Activated CD4-positive, alpha-beta T cell treated with anti-CD3 and anti-CD28 coated beads for 1 hour (primary cell): ENCODE results near the gene INCA1.
A peak's percentile ranks its signal among the peaks of the same experiment; 100 is the strongest.

Source experiments
- DNase-seq: peaks from one replicate; pipeline ENCODE4 v3.0.0-alpha.2; 2020

Gene INCA1

GRCh38 chr17:4969551-4970173 is 27.7 kb downstream of the INCA1 start:
- no peak for DNase-seq

- no peak for DNase-seq
Observed at GRCh38 chr17:4969047-4969550, 28.2 kb downstream of the INCA1 start.

- DNase-seq, result no peak
Observed at GRCh38 chr17:4968486-4969046, 28.8 kb downstream of the INCA1 start.

- peak; percentile 90 for DNase-seq
Observed at GRCh38 chr17:4967539-4968485, 29.5 kb downstream of the INCA1 start, which contains the start of gene SPAG7. TSS of gene SPAG7 (minus strand) at chr17:4967817. CDS start at chr17:4967804, 13 bp downstream.

GRCh38 chr17:4966844-4967538 is 30.3 kb downstream of the INCA1 start:
- peak; percentile 90 for DNase-seq

- DNase-seq, result no peak
Observed at GRCh38 chr17:4965311-4965986, 31.9 kb downstream of the INCA1 start.

- DNase-seq, result no peak
Observed at GRCh38 chr17:4960279-4960922, 36.9 kb downstream of the INCA1 start.

GRCh38 chr17:4959261-4959965 is 37.9 kb downstream of the INCA1 start:
- no peak for DNase-seq

GRCh38 chr17:4958102-4958501 is 39.2 kb downstream of the INCA1 start:
- no peak for DNase-seq

GRCh38 chr17:4956493-4957061 is 40.7 kb downstream of the INCA1 start:
- DNase-seq, result no peak

GRCh38 chr17:4955091-4955490 is 42.2 kb downstream of the INCA1 start:
- DNase-seq, result no peak

GRCh38 chr17:4953451-4953961 is 43.8 kb downstream of the INCA1 start:
- DNase-seq, result no peak

- no peak for DNase-seq
Observed at GRCh38 chr17:4951486-4951885, 45.8 kb downstream of the INCA1 start.

GRCh38 chr17:4950746-4951204 is 46.5 kb downstream of the INCA1 start, which contains the start of gene ENO3:
TSS of gene ENO3 (plus strand) at chr17:4951119. CDS start at chr17:4951830, 711 bp downstream.
- no peak for DNase-seq

- peak; percentile 52 for DNase-seq
Observed at GRCh38 chr17:4950075-4950745, 47.1 kb downstream of the INCA1 start.

GRCh38 chr17:4949321-4950074 is 47.8 kb downstream of the INCA1 start:
- peak; percentile 63 for DNase-seq

GRCh38 chr17:4948931-4949320 is 48.4 kb downstream of the INCA1 start:
- peak; percentile 51 for DNase-seq

- DNase-seq, result peak; percentile 82
Observed at GRCh38 chr17:4948166-4948930, 49.0 kb downstream of the INCA1 start, which contains the start of gene PFN1. TSS of gene PFN1 (minus strand) at chr17:4948530. CDS start at chr17:4948394, 136 bp downstream.
